Right ventricle myocardium superior (tissue), 1 donor: ENCODE data around the gene HNRNPA3. TPM values are rescaled to one million over a fixed set of nuclear protein-coding genes. Genes with fewer than 3 reads are reported as not detected.
A peak's percentile ranks its signal among the peaks of the same experiment; 100 is the strongest.
"Not testable (repeated sequence)": the region's sequence is repeated elsewhere in the genome, so short reads cannot be mapped to it uniquely, and the experiment has no call there.

Experiments used
- ATAC-seq: fragments of 200-7000 bp; cut with Tn5 transposase; one replicate; pipeline ENCODE4 v1.9.1; 2020; ENCODE audit warnings: mild to moderate bottlenecking; ENCODE audit not compliant: poor library complexity
- DNase-seq: peaks from one replicate; pipeline ENCODE4 v3.0.0-alpha.2; 2020
- intact Hi-C: fragments of 100-400 bp; cut with DNase I; formaldehyde crosslinking; loops from one replicate; pipeline ENCODE4 v1.11.2; 2022
- total RNA-seq: library from RNA; stranded (reverse); fragmentation: NEBNext Ultra II Directional; extraction: Animal tissue kit (Norgen Biotek cat#: 25700); gene quantifications from one replicate; pipeline ENCODE4 v1.2.1, GENCODE V29; 2021
- donor health status: DM: no; HTN: yes; CAD: no; lungs with severe emphysema.

The HNRNPA3 gene
- total RNA-seq, 1 donor from 2014 or later: 64.5 TPM

GRCh38 chr2:177186038-177186437, 26.6 kb upstream of the HNRNPA3 start:
- ATAC-seq, intact Hi-C loops, DNase-seq: not testable (repeated sequence)

- intact Hi-C loops: no loop called here
These were observed 24.8 kb upstream of the HNRNPA3 start for GRCh38 chr2:177187631-177188312.

DNA sequence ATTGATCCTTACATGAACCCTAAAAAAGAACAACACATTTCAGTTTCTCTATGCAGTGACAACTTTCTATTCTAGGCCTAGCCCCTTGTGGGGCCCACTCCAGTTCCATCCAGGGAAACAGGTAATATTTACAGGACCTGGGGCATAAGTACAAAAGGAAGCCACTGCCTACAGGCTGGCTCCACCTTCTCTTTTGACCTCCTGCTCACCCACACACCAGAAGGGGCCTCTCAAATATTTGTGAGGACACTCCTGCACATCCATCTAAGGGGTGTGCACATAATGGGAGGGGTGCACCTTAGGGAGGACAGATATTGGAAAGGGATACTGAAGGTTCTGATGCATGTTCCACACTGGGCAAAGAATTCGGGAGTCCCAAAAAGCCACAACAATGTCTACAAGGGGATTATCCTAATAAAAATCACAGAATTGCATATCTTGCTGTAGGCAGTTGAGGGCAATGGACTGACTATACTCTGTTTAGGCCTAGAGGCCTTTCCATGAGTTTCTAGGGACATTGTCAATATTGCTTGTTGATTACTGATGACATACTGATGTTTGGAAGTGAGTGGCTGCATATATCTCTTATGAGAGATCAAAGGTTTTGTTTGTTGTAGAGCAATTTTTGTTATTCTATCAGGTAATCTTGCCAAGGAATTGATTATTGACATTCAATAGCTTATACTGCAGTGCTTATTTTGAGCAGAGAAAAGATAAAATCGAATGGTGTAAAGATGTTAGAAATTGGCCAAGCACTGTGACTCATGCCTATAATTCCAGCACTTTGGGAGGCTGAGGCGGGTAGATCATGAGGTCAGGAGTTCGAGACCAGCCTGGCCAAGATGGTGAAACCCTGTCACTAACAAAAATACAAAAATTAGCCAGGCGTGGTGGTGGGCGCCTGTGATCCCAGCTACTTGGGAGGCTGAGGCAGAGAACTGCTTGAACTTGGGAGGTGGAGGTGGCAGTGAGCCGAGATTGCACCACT, 23.8 kb upstream of the HNRNPA3 start:
- intact Hi-C loops: no loop called here
- ATAC-seq (no peak), DNase-seq (no peak)

More at GRCh38 chr2:177187631-177188312, 24.8 kb upstream of the HNRNPA3 start:
- ATAC-seq (peak; percentile 90), DNase-seq (no peak)

DNA sequence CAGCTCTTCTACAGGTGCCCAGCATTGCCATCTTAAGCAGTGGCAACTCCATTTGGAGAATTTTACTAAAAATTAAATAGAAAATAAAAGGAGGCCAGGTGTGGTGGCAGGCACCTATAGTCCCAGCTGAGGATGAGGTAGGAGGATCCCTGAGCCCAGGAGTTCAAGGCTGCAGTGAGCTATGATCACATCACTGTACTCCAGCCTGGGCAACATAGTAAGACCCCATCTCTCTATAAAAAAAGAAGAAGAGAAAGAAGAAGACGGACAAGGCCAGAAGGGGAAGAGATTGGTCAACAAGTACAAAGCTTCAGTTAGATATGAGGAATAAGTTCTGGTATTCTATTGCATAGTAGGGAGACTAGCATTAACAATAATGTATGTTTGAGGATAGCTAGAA, 21.7 kb upstream of the HNRNPA3 start:
- intact Hi-C loops: no loop called here

GRCh38 chr2:177192788-177193187, 19.8 kb upstream of the HNRNPA3 start:
- ATAC-seq (no peak), DNase-seq (no peak)
- intact Hi-C loops: no loop called here

More for the DNA sequence above, 21.7 kb upstream of the HNRNPA3 start:
- no peak for DNase-seq
- no peak for ATAC-seq

DNA sequence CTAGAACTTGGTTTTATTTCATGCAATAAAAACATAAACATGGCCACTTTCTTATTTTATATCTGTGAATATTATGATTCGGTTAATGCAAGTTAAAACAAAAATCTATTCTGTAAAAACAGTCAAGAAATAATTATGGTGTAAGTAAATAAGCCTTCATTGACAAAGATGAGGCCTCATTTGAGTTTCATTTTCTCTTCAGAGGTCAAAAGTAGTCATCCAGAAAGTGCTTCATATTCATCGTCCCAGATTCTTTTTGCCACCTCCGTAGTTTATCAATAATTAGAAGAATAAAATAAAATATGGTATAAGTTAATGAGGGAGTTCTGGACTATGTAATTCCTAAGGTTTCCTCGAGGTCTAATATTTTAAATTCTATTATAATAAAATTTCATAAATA, 19.4 kb upstream of the HNRNPA3 start:
- intact Hi-C loops: no loop called here
- ATAC-seq: no peak
- no peak for DNase-seq

DNA sequence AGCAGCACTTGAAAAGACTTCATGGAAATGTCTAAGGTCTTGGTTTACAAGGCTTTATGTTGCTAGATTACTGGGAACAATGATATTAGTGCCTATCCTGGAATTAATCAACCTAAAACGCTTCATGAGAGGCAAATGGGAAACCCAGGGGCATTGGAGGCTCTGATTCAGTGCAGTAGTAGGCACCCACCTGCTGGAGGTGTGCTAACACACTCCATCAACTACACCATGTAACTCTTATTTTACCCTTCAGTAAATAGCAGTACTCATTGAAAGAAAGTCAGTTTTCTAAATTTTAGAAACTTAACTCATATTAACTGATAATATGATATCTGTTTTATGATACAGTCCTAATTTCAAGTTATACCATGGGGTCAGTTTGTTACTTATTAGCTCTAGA, 17.4 kb upstream of the HNRNPA3 start:
- ATAC-seq: no peak
- intact Hi-C loops: no loop called here
- no peak for DNase-seq

GRCh38 chr2:177200419-177200818, 12.2 kb upstream of the HNRNPA3 start:
- intact Hi-C loops, DNase-seq, ATAC-seq: not testable (repeated sequence)

- DNase-seq: no peak
- ATAC-seq: no peak
- intact Hi-C loops: no loop called here
These were observed 10.7 kb upstream of the HNRNPA3 start for GRCh38 chr2:177201919-177202346.

- no peak for ATAC-seq
- no peak for DNase-seq
- intact Hi-C loops: no loop called here
These were observed 8.2 kb upstream of the HNRNPA3 start for GRCh38 chr2:177204417-177204816.

DNA sequence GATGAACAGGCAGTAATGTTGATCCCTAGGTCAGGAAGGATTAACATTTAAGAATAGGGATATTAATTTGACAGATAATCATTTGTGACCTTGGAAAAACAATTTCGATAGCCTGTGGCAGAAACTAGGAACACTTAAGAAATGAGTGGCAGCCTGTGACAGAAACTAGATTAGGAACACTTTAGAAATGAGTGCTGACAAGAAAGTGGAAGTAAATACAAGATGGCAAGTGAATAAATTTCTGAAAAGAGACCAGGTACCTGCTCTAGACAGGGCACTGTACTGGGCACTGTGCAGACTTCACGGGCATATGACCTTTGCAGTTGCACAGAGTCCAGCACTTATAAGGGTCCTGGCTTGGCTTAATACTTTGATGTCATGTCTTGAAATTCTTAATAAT, 5.5 kb upstream of the HNRNPA3 start:
- no peak for ATAC-seq
- intact Hi-C loops: no loop called here
- no peak for DNase-seq

- intact Hi-C loops: no loop called here
- ATAC-seq (no peak), DNase-seq (no peak)
These were observed 1.4 kb upstream of the HNRNPA3 start for GRCh38 chr2:177211169-177211568.

DNA sequence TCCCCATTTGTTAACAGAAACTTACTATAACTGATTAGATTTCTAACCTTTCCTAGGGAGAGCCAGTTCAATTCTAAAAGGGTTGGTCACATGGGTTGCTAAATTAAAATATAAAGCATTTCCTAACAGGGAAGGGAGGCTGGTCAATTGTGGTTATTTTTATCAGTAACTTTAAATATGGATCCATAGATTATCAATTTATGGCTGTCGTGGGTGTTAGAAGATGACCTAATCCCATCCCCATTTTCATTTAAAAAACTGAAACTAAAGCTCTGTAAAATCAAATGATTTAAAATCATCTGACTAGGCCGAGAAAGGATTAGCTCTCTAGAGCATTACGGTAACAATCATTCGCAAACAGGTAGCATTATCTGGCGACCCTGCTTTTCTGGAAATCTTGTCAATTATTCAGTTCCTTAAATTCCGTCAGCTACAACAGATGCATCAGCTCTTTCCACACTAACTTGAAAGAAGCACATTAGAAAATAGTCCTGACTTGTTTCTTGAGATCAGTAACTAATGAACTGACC, 953 bp upstream of the HNRNPA3 start:
- ATAC-seq: no peak
- intact Hi-C loops: loop anchor here (1.0 to 2.0 kb wide), 2 partner anchors 47 to 52 kb away; no protein-coding TSS in a partner anchor

DNA sequence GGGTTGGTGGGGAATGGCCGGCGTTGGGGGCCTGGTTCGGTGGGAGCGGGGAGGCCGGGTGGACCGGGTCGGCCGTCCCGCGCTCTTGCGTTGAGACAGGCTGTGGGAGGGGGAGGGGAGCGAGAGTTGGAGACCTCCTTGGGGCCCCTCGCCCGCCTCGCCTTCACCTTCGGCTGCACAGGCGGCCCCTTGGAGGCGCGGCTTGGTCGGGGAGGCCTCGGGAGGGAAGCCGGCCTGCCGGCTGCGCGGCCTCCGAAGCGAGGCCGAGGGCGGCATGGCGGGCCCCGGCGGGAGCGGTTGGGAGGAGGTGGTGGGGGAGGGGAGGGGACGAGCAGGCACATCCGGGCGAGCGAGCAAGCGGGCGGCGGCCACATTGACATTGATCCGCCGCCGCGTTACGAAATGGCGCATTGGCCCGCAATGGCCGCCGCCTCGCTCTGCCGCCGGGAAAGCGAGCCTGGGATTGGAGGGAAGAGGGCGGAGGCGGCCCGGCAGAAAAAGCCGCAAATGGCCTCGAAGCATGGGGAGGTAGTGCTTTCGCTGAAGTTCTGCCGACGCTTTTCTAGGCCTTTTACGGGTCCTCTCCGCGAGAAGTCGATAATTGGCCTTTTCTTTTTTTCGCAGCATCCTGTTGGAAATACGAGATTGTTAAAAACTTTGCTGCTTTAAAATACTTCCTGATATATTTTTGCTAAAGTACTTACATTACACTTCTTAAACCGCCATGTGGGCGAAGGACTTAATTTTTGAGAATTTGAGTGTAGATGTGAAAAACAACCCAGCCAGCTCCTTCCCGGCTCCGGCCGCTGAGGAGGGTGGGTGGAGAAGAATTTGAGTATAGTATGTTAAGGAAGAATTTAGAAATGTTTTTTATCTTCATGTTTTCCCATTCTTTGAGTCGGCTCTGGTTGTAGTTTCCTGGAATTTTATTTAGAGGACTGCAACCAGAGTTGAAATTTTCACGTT, 580 bp downstream of the HNRNPA3 start:
- intact Hi-C loops: loop anchor here (1.0 to 2.0 kb wide), 2 partner anchors 48 to 50 kb away; no protein-coding TSS in a partner anchor
- DNase-seq: peak; percentile 96
- ATAC-seq: peak; percentile 88

More for the DNA sequence above, 953 bp upstream of the HNRNPA3 start:
- DNase-seq: no peak

DNA sequence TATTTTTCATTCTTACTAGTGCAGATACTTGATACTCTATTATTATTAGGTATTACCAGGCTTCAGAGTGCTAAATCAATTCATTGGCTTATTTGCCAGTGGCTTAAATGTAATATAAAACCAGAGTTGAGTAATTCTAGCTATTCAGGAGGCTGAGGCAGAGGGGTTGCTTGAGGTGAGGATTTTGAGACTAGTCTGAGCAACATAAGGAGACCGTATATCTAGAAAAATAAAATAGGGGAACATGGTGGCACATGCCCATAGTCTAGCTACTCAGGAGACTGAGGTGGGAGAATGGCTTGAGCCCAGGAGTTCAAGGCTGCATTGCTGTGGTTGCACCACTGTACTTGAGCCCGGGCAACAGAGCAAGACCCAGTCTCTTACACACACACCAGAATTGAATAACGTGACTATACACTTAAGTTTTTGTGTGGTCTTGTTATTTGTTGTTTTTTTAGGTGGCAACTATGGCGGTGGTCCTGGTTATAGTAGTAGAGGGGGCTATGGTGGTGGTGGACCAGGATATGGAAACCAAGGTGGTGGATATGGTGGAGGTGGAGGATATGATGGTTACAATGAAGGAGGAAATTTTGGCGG, 4.8 kb downstream of the HNRNPA3 start:
- no peak for DNase-seq
- no peak for ATAC-seq
- intact Hi-C loops: no loop called here

DNA sequence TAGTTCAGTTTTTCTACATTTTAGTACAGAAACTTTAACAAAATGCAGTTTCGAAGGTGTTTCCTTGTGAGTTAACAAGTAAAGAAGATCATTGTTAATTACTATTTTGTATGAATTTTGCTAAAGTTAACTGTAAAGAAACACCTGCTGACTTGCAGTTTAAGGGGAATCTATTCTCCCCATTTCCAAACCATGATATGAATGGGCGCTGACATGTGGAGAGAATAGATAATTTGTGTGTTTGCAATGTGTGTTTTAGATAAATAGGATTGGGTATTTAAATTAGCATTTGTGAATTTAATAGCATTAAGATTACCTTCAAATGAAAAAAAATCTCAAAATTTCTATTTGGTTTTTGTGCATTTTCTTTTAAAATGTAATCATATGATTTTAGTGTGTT, 7.2 kb downstream of the HNRNPA3 start:
- DNase-seq, ATAC-seq, intact Hi-C loops: not testable (repeated sequence)

GRCh38 chr2:177221534-177221933, 8.9 kb downstream of the HNRNPA3 start:
- intact Hi-C loops: no loop called here
- ATAC-seq (no peak), DNase-seq (no peak)

GRCh38 chr2:177221970-177222369, 9.4 kb downstream of the HNRNPA3 start:
- ATAC-seq (no peak), DNase-seq (no peak)
- intact Hi-C loops: no loop called here
